Measurements from ENCODE around the gene TAS1R1.

TAS1R1 gene

DNA sequence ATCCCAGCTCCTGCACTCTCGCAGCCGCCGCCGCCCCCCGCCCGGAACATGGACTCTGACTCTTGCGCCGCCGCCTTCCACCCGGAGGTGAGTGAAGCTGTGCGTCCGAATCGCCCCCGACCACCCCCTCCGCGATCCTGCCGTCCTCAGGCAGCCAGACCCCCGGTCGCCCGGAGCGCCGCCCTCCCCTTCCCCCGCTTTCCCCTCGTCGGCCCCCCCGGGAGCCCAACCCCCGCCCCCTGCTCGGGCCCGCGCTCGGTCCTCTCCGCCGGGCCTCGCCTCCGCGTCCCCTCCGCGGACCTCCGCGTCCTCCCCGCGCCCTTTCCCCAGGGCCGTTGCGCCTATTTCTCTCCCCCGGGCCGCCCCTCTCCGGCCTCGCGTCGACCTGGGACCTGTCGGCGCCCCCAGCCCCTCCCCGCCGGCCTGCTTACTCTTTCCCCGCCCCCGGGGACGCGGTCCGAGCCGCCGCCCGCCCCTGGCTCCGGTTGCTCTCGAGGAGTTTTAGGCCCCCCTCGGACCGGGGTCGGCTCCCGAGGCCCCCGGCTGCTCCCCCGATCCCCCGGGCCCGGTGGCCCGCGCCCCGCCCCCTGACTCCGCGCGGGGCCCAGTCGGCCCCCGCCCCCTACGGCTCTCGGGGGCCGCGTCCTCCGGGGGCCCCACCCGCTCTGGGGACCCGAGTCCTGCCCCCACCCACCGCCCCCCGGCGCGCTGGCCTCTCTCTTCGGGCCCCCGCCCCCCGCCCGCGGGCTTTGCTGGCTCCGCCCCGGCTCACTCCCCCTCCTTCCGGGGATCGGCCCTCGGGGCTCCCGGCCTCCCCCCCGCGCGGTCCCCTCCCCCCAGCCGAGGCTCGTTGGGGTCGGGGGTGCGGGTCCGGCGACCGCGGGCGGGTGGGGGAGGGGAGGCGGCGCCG, 59.2 kb downstream of the TAS1R1 start:
- DNase-seq, result peak in 1 of 2 donors; percentile 17

DNA sequence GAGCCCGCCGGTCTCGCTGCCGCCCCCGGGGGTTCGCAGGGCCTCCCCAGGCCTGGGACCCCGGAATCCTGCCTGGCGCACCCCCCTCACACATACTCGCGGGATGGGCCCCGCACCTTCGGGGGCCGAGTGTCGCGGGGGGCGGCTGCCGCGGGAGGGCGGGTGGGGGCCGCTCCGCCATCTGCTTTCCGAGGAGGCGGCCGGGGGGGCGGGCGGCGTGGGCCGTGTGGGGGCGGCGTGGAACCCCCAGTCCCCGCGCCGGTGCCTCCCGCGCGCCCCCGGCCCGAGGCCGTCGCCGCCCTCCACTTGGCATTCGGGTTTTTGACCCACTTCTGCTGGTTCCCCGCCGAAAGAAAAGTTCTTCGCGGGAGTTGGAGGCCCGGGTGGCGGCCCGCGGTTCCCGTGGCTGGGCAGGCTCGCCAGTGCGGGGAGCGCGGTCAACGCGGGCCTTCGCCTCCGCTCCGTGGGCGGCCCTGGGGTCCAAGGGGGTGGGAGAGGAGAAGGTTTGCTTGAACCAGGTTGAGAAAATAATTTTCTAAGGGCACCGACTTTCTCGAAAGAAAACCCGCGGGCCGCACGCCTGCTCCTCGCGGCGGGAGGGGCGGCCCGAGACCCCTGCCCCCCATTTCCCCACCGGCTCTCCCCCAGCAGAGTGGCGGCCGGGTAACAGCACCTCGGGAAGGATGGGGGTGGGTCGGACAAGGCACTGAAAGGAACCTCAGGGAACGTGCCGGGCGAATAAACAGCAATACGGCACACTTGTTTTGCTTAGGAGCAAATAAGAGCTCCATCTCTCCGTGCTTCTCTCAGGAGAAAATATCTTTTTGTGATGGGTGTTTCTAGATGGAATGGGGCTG, 60.0 kb downstream of the TAS1R1 start:
- no peak for DNase-seq

DNA sequence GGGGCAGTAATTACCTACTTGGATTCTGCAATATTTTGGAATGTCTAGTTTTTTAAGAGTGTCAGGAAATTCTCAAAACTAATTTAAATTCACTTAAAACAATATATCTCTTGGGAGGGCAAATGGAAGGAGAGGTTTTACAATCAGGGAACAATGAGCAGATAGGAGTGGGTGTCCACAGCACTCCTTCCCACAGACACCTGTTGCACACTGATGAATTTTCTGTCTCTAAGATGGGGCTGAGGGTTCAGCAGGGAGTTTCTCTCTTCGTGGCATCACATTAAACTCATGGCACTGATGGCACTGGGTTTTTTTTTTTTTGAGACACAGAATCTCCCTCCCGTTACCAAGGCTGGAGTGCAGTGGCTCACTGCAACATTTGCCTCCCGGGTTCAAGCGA, 63.9 kb downstream of the TAS1R1 start:
- DNase-seq, result no peak

DNA sequence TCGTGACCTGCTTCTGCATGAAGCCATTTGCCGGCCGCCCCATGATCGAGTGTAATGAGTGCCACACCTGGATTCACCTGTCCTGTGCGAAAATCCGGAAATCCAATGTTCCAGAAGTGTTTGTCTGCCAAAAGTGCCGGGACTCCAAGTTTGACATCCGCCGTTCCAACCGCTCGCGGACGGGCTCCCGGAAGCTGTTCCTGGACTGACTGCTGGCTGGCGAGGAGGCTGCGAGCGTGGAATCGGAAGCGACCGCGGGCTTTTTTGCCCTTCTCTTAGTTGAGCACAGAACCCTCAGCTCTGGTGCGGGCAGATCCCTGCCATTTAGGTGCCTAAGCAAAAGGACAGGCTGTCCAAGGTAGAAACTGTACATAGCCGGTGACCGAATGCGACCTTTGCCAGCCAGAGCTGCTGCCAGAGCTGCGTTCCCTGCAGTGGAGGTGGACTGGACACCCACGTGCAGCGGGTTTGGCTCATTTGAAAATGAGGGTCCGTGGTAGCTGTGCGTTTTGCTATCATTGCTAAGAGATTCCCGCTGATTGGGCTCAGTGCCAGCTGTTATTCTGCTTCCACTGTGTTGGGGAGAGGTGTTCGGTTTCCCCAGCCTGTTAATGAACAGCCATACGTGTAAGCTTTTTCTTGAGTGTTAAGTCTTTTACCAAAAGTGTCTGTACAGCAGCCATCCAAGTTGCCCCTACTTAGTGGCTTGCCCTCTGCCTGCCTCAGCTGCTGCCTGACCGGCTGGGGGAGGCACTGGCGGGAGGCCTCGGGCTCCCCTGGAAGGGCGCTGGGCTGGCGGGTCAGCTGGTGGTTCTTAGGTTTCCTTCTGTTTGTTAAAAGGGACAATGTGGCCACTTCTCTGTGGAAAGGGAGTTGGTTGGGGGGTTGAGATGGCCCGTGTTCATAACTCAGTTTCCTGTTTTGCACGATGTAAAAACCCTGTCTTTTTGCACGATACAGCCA, 66.6 kb downstream of the TAS1R1 start:
- no peak for DNase-seq

DNA sequence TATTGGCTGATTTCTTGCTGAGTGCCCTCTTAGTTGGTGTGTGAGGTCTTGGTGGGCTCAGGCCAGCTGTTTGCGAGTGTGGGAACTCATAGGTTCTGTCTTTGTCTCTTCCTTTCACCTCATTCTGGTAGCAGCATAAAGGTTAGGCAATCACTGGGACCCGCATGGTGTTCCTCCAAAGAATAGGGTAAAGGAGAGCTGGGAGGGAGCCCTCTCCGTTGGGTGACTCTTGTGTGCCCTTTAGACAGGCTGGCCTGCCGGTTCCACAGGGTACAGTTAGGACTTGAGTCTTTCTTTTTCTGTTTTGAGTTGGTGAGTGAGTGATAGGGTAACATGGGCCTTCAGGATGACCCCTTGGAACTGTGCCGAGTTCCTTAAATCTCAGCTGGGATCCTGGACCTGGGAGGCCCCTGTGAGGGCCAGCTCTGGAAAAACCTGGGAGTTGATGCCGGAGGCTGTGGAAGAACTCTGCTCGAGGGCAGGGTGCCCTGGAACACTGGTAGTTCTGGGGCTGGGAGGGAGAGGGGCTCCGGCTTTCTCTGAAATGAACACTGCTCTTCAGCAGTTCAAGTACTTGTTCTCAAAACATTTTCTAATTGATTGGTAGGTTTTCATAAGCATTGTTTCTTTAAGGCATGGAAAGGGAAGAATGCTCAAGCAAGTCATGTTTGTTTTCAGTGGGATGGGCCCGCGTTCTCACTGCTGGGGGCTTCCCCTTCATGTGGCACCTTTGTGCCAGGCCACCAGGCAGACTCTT, 67.5 kb downstream of the TAS1R1 start:
- DNase-seq, result no peak

DNA sequence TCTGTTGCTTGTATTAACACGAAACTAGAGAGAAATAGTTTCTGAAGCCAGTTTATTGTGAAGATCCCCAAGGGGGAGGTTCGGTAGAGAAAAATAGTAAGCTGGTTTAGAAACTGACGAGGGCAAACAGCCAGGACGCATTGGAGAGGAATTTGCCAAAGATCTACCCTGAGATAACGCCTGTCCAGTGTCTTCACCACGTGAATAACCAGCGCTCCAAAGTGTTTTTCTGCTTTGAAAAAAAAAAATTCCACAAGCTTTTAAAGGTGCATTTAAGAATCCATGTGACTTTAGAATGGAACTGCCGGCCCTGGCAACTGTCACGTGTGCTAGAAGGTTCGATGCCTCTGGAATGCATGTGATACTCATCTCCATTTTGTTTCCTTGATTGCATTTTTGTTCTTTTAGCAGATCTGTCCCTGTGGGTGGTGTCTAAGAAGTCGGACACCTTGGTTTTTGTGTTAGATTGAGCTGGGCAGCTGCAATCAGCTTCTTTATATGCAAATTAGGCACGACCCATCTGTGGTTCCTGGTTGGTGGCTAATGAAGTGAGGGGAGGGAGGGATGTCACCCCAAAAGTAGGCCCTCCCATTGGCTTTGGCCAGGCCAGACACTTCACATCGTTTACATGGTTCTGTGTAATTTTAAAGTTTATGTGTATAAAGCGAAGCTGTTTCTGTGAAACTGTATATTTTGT, 68.3 kb downstream of the TAS1R1 start:
- DNase-seq, result no peak

DNA sequence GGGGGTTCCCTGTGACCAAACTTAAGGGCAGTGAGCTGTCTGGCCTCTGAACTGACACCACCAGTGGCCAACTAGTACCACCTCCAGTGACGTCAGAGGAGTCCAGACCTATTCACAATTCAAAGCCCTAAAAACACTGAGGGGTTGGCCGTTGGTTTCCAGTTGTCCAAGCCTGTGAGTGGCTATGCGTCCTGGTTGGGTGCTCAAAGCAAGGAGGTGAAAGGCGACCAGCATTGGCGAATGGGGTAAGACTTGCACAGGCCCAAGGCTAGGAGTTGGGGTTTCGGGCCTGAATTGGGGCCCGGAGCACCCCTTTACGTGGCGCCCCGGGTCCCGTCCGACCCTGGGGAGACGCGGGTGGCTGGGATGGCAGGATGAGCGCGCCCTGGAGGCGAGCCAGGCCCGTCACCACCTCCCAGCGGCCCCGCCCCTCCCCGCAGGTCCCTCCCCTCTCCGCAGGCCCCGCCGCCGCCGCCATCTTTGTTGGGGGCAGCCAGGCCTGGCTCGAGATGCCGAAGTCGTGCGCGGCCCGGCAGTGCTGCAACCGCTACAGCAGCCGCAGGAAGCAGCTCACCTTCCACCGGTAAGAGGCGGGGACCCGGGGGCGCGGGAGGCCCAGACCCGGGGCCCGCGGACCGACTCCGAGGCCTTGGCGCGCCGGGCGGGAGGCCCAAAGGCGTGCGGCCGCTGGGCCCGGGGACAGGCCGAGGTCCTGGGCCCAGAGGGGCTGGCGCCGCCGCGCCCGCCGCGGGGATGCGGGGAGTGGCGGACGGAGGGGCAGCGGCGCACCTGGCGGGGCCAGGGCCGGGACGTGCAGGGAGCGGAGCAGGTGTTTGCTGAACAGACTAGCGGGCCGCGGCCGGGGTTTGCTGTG, 69.8 kb downstream of the TAS1R1 start, which contains the start of gene THAP3:
THAP3 (plus strand) TSS at position 159 of the 874 bp plus-strand sequence; CDS start at position 510, 351 bp downstream.
- peak; percentile 75 to 81 for DNase-seq

DNA sequence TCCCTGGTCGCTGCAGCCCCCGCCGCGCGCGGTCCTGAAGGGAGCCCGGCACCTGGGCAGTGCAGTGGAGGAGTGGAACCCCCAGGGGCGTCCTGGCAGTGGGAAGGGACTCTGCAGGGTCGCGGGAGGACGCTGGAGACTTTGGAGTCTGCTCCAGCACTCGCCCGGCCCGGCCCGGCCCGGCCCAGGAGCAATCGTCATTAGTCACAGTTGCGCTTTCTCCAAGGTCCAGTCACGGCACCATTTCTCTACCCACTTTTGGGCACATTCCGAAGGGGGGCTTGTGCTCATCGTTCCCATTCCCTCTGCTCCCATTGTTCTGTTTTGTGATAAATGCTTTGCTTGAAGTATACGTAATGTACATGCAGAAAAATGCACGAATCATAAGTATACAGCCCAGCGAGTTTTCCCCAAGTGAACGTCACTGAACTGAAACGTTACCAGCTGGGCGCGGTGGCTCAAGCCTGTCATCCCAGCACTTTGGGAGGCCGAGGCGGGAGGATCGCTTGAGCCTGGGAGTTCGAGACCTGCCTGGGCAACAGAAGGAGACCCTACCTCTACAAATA, 70.6 kb downstream of the TAS1R1 start:
- DNase-seq, result peak in 1 of 2 donors; percentile 24

DNA sequence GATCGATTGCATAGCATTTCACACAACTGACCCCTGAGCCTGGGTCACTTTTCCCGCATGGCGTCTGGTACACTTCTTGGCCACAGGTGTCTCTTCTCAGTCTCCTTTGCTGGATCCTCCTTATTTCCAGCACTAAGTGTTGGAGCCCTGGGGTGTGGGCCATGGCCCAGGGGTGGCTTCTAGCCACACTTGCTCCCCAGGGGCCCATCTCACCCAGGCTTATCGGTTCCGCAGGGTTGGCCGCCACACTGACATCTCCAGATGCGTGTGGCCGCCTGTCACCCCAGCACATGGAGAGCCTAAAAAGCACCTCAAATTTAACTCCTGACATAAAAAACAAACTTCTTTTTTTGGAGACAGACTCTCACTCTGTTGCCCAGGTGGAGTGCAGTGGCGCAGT, 71.9 kb downstream of the TAS1R1 start:
- DNase-seq, result no peak

DNA sequence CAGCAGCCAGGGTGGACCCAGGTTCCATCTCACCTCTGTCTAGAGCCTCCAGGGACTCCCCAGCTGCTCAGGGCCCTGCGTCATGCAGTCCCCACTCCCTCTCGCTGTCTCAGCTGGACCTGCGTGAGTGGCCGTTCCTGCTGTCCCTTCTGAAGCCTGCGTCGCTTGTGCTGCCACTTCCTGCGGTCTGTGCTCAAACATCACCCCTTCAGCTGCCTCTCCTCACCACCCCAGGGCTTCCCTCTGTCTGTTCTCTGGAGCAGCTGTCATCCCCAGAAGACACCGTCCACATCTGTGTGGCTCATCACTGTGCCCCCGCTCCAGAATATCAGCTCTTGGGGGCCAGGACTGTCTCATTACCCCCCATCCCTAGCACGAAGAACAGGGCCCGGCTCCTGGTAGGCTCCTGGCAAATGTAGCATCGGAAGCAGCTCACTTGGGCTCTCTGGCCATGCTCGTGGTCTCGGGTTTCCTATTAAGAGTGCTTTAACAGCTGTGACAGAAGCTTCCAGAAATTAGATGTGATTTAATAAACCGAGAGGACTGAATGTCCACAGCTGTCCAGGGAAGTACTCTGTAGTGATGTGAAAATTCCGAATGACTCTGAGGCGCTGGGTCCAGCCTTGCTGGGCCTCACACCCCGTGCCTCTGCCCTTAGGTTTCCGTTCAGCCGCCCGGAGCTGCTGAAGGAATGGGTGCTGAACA, 72.9 kb downstream of the TAS1R1 start:
- DNase-seq, result no peak

DNA sequence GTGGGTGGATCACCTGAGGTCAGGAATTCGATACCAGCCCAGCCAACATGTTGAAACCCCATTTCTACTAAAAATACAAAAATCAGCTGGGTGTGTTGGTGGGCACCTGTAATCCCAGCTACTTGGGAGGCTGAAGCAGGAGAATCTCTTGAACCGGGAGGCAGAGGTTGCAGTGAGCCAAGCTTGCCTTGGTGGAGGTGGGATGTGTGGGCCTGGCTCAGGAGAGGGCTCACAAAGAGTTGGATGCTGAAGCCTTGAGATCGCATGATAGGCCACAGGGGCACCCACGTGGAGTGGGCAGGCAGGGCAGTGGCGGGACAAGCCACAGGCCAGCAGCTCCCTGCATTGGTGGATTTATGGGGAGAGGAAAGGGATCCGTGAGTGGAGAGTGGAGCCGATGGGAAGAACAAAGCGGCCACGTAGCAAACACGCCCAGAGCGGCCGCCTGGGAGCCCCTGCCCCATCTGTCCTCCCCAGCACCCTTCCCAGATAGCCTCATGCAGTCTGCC, 73.9 kb downstream of the TAS1R1 start:
- no peak for DNase-seq
